GM19043 (cell line): ENCODE results near the gene KLHL25.
"Not testable (repeated sequence)": the region's sequence is repeated elsewhere in the genome, so short reads cannot be mapped to it uniquely, and the experiment has no call there.

ENCODE experiments used
- ATAC-seq: cut with Tn5 transposase; IDR thresholded peaks from one replicate; pipeline ENCODE4 v1.9.1; 2021; ENCODE audit warnings: low read depth; ENCODE audit not compliant: unreplicated experiment

The KLHL25 gene

DNA sequence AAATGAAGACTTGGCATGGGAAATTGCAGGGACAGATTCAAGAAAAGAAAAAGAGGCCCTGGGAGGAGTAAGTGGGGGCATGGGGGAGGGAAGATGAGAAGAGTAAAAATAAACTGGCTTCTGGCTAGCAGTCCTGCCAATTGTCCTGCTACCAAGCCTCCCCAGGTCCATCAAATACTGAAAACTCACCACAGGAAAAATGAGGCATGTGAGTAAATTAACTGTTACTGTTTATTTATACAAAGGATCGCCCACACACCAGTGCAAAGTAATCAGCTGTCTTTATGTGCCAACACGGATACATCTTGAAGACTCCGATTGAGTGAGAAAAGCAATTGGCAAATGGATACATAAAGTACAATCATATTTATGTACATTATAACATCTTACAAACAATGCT, 10.7 kb upstream of the KLHL25 start:
- no peak for ATAC-seq

DNA sequence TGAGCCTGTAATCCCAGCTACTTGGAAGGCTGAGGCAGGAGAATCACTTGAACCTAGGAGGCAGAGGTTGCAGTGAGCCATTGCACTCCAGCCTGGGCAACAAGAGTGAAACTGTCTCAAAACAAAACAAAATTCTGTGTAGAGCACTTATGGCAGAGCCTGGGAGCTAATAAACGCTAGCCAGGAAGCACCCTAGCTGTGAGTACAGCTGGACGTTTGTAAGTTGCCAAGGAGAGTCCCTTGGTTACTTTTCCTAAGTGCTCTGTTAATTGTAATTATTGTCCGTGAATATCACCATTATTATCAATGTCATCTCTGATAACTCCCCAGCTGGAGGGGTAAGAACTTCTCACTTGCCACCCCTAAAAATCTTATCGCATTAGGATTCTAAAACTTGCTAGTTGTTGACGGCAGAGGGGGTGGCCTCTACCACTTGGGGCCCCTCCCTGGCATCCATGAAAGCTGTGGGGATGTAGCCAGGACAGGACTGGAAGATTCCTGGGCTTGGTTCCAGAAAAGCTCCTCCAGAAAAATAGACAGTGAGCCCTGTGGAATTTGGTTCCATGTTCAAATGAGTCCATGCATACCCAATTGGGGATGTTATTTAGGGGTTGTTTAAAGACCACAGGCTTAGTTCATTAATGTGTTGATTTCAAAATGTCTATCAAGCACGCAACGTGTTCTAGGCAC, 9.9 kb upstream of the KLHL25 start:
- ATAC-seq, result no peak

DNA sequence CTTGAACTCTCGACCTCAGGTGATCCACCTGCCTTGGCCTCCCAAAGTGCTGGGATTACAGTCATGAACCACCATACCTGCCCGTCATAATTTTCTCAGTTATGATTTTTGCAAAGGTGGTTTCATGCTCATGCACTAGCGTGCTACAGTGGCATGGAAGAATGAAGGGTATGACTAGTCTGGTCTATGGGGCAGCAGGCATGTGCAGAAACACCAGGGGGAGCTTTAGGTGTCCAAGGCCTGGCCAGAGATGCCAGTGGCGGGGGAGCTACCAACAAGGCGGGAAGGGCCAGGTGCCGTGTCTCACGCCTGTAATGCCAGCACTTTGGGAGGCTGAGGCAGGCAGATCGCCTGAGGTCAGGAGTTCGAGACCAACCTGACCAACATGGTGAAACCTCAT, 7.9 kb upstream of the KLHL25 start:
- not testable (repeated sequence) for ATAC-seq

DNA sequence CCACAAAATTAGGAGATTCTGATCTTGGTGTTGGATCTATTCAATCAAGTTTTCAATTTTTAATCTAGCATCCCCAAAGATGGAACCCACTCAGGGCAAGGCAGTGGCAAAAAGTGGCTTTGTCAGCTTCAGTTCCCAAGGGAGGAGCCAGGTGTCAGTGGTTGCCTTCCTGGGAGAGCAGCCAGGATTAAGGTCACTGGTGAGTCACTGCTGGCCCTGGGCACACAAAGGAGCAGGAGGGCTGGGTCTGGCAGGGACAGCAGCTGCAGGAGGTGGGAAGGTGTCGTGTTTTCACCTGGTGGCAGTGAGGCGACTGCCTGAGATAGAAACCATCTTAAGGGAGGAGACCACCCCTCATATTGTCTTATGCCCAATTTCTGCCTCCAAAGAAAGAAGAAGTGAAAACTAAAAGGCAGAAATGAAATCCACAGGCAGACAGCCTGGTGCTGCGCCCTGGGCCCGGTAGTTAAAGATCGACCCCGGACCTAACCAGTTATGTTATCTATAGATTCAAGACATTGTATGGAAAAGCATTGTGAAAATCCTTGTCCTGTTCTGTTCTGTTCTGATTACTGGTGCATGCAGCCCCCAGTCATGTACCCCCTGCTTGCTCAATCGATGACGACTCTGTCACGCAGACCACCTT, 5.9 kb upstream of the KLHL25 start:
- ATAC-seq, result no peak

DNA sequence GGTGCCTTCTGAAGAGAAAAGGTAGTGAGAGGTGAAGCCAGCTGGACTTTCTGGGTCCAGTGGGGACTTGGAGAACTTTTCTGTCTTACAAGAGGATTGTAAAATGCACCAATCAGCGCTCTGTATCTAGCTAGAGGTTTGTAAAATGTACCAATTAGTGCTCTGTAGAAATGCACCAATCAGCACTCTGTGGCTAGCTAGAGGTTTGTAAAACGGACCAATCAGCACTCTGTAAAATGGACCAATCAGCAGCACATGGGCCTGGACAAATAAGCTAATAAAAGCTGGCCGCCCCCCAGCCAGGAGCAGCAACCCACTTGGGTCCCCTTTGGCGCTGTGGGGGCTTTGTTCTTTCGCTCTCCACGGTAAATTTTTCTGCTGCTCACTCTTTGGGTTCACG, 1.6 kb upstream of the KLHL25 start:
- not testable (repeated sequence) for ATAC-seq

DNA sequence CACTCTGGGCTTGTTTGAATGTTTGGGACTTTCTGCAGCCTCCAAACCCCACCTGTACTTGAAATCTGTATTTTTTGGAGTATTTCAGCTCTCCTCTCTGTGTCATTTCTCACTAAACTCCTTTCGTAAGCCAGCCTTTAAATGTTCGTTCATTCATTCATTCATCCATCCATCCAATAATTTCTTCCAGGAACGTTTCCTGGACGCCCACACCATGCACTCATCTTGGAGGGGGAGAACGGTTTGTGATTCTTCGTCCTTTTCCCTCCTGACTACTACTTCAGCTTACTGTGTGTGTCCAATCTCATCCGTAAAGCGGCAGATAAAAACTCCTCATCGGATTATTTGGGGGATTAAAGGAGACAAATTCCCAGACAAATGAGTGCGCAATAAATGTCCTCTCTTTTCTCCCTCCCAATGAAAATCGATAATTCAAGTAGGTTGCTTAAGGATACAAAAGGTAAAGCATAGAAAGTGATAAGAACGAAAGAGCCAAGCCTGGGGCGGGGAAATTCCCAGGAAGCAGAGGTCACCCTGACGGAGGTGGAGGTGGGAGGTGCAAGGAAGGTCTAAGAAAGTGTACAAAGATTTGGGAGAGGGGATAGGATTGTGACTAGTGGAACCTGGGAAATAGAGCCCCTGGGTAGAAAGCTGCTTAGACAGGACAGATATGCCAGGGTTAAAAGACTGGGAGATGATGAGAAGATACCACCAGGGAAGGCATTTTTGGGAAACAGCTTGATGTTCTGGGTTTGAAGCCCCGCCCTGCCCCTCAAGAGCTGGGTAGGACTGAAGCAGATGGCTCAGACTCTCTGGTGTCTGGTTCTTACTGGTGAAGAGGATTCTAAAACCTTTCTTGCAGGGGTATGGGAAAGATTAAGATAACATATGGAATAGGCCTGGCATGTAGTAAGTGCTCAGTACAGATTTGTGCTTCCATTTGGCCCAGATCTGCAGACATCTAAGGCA, 896 bp upstream of the KLHL25 start:
- no peak for ATAC-seq

DNA sequence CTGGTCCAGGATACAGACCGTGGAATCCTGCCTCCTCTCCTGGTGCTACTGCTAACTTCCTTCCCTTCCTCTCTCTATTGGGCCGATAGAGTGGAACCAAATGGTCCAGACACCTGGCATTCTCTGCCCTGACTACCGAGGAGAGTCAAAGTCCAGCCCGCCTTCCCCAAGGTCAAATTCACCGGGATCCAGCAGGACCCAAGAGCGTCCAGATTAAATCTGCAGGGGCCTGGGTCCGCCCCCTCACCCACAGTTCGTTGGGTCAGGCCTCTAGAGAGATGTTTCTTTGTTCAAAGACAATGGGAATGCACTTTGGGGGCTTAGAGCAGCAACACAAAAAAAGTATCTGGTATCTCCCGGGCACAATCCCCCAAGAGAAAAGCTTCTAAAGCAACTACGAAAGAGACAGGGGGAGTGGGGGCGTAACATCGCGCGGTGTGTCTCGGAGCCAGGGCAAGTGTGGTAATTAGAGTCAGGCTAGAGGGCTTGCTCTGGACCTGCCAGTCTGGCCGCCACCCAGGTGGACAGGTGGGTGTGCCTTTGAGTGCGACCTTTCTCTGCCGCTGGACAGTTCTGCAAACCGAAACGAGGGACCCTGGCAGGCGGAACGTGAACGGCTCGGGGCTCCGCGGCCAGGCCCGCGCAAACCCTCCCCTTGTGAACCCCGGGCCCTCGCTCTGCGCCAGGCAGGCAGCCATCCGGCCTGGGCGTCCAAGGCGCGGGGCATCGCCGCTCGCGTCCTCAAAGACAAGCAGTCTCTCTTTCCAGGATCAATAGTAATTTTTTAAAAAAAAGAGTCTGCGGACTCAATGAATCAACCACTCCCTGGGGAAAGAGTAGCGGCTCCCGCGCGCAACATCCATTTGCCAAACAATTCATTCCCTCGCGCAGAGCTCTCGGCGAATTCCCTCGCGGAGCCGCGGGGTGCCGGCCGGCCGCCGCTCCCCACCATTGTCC, 806 bp downstream of the KLHL25 start:
- ATAC-seq, result peak; percentile 33

DNA sequence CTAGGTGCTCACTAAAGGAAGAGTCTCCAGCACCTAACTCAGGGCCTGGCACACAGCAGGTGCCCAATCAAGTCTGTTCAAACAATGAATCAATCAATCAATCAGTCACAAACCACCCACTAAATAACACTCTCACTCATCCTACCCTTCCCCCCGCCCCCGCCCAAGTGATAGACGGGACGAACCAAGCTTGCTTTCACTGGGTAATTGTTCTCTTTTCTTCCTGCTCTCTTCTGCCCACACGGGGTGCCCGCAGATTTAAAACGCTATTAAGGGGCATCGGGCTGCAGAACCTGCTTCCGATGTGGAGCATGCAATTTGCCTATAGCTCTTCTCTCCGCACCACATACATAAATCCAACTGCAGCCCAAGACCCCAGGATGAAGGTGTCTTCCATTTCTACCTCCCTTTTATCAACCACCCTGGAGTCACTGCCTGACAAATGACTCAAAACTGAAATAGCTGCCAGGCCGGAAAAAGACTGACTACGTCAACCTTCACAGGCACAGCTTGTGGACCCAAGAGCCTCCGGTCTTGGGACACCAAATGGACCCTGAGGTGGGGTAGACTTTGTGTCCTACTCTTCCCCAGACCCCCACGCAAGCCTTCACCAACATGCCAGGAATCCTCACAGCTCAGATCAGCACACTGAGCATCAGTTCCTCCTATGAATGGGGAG, 1.7 kb downstream of the KLHL25 start:
- ATAC-seq, result no peak

DNA sequence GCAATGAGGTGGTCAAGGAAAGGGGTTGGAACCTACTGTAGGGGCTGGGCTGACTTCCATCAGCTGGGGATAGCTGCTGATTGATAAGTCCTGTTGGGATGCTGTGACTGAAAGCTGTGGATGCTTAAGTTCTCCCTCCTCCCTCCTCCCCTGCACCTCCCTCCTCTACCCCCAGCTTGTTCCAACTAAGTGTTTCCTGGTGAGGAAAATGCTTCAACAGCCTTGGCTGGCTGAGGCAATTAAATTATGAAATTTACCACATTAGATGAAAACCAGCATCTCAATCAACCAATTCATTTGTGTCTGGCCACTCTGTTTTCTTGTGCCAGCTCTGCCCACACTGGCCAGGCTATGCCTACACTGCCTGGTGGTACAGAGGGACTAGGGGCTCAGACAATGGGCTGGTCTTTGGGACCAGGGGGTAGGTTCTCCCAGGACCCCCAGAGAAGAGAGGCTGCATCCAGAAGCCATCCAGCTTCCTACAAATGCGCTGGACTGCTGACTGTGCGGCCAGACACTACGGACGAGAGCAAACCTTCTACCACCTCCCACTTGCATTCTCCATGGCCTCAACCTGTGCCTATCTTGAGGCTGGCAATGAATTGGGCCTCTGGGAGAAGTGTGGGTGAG, 2.5 kb downstream of the KLHL25 start:
- no peak for ATAC-seq

DNA sequence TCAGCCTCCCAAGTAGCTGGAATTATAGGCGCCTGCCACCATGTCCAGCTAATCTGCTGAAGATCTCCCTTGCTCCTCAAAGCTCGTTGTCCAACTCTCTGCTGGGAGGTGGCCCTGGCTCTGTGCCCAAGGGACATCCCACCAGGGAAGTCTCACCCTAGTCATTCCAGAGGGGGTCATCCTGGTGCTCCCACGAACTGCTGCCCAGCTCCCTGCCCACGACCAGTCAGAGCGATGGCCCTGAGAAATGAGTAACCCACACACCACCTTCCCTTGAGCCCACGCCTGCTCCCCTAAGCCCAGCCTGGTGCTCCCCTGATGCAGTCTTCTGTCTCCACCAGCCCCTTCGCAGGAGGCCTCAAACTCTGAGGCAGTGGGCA, 5.2 kb downstream of the KLHL25 start:
- no peak for ATAC-seq

DNA sequence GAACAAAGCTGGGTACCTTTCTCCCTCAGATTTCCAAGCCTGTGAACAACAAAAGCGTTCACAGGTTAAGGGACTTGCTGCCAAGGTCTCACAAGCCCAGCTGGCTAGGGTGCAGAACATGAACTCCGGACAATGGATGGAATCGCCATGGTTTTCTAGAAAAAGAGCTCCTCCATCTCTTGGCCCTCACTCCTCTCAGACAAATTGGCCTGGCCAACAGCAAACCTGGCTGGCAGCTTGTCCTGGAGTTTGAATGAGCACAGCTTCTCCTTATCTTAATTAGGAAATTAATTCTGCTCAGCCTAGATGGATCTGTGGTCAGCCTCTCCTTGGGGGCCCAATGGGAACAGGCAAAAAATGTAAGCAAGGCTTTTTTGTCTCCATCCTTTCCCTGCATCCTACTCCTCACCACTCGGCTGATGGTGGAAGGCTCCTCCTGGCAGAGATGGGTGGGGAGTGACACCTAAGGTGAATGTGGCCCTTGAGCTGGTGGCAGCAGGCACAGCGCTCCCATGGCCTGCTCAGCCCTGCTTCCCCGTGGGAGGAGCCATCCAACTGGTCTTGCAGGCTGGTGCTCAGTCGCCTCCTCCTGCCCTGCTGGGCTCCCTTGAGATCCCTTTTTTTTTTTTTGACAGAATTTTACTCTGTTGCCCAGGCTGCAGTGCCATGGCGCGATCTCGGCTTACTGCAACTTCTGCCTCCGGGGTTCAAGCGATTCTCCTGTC, 5.8 kb downstream of the KLHL25 start:
- ATAC-seq, result no peak

DNA sequence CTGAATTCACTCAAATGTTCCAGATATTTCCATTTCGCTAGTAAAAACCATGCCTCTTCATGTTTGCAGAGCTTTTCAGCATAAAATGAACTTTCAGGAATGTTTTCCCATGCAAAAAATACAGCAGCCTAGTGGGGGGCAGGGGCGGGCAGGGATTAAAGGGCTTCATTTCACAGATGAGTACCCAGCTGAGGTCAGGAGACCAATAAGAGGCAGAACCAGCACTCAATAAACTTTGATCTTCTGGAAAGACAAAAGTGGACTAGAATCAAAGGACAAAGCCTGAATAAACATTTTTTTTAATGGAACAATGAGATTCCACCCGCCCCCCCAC, 8.0 kb downstream of the KLHL25 start:
- ATAC-seq, result no peak

DNA sequence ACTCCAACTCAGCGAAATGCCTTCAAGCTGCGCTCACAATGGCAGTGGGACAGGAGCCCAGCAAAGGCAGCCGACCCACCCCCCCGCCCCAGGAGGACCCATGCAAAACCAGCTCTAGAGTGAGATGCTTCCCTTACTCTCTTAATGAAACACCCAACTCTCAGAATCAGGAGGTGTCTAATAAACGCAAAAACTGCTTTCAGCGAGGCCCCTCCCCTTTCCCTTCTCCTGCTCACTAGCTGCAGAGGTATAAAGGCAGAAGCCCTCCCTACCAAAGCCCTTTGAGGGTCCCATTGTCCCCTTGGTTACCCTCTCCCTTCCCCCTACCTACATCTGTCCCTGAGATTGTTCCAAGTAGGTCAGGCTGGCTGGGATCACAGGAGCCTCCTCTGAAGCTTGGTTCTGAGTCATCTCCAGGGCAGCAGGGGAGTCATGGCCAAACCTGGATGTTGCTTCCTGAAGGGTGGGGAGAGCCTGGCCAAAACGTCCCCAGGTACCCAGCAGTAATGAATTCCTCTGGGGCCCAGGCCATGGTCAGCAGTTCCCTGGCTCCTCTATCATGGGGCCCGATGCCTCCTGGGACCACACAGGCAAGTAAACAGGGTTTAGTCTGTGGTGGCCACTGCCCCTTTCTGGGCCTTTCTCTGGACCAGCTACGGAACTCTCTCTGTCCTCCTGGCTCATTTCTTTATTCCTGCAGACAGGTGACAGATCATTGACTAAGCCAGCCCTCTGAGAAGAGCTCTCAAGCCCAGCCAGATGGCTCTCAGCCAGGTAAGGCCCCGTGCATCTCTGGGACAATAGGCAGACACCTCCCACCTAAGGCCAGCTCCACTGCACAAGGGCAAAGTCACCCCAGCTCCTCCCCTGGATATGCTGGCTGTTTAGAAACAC, 8.6 kb downstream of the KLHL25 start:
- no peak for ATAC-seq

DNA sequence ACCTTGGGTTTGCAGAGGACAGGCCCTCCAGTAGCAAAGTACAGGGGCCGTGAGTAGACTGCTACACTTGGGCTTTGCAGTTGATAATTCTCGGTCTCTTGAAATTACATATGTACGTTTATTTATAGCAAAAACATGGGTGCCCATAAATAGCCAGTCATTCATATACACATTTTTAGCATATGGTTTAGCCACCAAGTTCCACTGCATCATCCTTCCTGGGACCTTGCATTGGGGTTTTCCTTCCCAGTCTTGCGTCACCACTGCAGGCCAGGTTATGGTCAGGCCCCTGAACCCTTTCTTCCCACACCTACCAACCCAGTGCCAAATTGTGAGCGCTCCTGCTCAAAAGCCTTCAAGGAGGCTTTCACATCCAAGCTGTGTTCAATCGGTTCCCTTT, 12.7 kb downstream of the KLHL25 start:
- no peak for ATAC-seq

DNA sequence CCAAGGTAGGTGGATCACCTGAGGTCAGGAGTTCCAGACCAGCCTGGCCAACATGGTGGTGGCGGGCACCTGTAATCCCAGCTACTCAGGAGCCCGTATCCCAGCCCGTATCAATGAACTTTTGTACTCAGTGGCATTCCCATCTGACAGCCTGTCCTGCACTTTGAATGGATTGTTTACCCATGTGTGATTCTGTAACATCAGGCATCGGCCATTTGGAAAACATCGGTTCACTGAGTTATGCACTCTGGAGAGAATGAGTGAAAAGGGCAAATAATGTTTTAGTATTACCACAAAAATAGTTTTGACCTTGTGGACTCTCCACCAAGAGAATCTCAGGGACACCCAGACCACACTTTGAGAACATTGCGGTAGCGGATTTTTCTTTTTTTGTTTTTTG, 13.6 kb downstream of the KLHL25 start:
- ATAC-seq, result no peak

DNA sequence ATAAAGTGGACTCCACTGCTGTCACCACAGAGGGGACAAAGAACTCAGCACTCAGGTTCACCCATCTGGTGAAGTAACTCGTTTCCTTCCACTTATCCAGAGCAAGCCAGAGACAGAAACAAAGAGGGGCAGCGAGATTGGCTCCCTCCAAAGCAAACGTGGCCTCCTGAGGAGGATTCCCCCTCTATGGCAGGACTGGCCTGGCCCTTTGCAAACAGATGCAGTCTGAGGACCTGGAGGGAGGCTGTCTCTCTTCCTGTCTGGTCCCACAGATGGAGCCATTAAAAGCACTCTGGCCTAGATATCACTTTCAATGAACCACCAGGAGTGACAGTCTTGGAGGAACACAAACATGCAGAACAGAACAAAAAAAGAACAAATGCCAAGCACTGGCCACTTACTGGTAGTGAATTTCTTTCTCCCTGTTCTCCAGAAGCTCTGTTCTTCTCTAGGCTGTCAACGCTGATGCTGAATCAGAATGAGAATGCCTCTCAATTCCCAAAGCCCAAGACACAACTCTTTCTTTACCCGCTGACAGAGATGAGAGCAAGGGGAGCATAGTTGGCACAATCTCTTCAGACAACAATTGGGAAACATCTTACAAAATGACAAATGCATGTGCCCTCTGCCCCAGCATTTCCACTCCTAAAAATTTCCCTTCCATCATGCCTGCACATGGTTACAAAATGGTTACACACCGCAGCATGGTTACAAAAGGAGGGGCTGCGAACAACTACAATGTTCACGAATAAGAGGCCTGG, 14.3 kb downstream of the KLHL25 start:
- no peak for ATAC-seq

DNA sequence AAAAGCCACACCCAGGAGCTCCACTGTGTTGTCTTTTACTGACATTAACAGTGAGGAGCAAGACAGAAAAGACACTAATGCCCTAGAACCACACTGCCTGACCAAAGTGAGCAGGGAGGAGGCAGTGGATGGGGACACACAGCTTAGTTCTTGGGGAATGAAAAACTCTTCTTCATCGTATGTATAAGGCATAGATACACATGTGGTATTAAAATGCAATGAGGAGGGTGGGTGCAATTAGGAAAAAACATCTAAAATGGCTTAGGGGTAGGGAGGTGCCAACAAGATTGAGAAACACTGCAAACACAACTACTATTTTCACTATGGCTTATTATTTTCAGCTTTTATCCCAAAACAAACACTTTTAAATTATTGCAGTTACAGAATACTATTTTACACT, 15.5 kb downstream of the KLHL25 start:
- ATAC-seq, result no peak
